GM21367 (cell line): ENCODE data around the gene INCA1.

Experiments
- ATAC-seq: cut with Tn5 transposase; IDR thresholded peaks from one replicate; pipeline ENCODE4 v1.9.1; 2021; ENCODE audit not compliant: unreplicated experiment

INCA1 gene

GRCh38 chr17:4949321-4950074, 47.8 kb downstream of the INCA1 start:
- no peak for ATAC-seq

- no peak for ATAC-seq
These were observed 48.4 kb downstream of the INCA1 start for GRCh38 chr17:4948931-4949320.

DNA sequence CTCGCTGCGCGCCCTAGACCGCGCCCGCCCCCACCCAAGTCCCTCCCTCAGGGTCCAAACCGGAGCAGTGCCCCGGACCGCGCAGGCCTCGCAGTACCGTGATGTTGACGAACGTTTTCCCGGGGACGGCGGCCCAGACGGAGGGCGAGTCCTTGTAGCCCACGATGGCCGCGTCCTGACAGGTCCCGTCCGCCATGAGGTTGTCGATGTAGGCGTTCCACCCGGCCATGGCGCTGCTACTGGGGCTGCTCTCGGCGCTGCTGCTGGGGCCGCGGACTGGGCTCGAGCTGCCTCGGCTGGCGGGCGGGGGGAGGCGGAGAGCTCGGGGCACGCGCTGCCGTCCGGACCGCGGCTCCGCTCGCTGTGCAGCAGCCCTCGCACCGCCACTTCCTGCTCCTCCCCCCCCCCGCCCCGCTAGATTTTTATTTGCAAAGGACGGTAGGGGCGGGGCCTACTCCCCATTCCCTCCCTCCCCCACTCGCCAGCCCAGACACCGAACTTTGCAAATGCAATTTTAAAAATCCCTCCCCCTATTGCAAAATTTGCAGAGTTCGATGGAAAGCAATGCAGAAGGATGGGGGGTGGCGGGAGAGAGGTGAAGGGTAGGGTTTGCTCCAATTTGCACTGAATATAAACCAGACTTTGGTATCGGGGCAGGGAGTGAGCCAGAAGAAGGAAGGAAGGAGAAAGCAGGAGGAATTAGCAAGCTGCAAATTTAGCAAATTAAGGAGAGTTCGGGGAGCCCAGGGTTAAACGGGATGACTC, 49.0 kb downstream of the INCA1 start, which contains the start of gene PFN1:
Gene PFN1 (minus strand): TSS at position 365 of the 765 bp plus-strand sequence. CDS start 136 bp downstream, at position 229.
- ATAC-seq: no peak

DNA sequence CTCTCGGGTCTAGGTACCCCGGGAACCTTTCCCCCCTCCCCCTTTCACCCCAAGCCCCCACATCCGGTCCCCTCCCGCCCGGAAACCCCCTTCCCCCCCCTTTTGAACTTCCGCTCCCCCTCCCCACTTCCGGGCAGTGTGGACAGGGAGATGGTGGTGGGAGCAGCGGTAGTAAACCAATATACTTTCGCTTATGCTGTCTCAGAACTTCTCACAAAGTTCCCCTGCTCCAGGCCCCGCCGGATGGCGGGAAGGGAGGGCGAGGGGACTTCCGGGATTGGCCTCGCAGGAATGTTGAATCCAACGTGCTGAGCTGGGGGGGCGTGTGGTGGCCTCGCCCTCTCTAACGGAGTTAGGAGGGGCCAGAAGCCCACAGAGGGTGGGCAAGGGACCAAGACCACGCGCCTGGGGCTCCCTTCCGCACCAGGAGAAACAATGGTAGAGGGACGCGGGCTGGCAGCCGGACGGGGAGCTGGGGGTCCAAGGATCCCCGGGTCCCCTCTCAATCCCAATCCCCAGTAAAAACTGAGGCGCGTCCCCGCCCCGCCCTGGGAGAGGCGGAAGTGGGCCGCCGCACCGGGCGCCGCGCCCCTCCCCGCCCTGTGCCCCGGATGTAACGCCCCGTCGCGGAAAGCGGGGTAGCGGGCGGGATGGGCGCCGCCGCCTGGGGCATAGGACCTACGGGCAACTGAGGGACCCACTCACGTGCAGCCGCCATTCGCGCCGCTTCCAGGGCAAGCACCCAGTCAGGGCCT, 49.7 kb downstream of the INCA1 start:
- ATAC-seq: no peak

GRCh38 chr17:4947010-4947410, 50.3 kb downstream of the INCA1 start:
- ATAC-seq: no peak

GRCh38 chr17:4946312-4946976, 50.9 kb downstream of the INCA1 start:
- ATAC-seq: no peak

- no peak for ATAC-seq
These were observed 51.4 kb downstream of the INCA1 start for GRCh38 chr17:4945944-4946280.

DNA sequence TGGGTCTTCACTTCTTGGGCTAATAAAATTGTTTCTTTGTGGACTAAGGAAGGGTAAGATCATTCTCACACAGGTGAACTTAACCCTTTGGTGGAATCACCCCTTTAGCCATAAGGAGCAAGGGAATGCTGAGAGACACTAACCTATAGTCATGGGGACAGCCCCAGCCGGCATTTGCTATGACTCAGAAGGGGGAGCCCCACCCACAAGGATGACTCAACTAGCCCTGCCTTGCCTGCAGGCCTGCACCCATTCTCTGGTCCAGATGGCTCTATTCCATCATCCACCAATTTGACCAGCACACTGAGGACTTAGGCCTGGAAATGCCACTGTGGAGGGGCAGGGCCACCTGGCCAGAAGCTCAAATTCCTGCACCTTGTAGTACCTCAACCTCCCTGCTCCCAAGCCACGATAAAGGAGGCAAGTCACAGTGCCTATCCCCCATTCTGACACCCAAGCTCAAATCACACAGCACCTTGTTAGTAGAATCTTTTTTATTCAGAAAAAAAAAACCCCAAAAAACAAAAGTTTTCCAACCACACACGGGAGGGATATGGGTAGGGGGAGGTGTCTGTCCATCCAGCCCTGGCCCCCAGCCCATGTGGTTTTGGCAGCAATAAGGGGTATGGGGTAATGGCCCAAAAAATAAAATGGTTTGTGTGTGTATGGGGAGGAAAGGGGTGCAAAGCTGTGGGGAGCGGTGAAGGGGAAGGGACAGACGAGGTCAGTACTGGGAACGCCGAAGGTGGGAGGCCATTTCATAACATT, 52.0 kb downstream of the INCA1 start:
- ATAC-seq: no peak

- no peak for ATAC-seq
These were observed 52.7 kb downstream of the INCA1 start for GRCh38 chr17:4944554-4945175.

- no peak for ATAC-seq
These were observed 53.2 kb downstream of the INCA1 start for GRCh38 chr17:4944163-4944553.

DNA sequence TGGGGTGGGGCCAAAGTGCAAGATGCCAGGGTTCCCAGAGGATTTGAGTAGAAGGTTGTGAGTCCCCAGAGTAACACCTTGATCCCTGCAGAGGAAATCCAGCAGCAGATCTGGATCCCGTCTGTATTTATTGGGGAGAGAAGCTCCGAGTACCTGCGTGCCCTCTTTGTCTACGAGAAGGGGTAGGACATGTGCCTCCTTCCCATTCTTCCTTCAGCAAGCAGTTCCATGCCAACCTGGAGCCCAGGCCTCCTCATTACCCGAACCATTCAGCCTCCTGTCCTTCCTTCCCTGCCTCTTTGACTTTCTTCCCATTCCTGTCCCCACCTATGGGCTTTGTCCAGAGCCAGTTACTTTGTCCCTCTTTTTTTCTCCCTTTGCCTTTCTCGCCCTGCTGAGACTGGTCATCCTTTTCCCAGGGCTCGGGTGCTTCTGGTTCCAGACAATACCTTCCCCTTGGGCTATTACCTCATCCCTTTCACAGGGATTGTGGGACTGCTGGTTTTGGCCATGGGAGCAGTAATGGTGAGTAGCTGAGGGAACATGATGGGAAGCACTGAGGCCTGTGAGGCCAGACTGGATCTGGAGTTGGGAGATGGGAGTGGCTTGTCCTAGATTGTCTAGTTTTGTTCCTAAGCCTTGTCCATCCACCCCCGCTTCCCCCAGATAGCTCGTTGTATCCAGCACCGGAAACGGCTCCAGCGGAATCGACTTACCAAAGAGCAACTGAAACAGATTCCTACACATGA, 54.4 kb downstream of the INCA1 start:
- ATAC-seq: no peak

DNA sequence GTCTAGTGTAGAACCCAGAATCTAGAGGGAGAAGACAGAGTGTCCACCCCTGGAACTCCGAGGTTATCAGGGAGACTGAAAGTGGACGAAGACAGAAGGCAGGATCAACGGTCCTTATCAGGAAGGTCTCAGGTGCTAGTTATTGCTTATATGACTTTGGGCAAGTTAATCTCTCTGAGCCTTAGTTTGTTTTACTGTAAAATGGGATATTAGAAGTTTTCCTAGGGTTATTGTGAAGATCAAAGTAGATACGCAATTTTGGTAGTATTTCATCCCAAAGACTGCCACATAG, 56.1 kb downstream of the INCA1 start:
- no peak for ATAC-seq

GRCh38 chr17:4940555-4941318, 56.6 kb downstream of the INCA1 start:
- no peak for ATAC-seq

GRCh38 chr17:4939796-4940554, 57.3 kb downstream of the INCA1 start, which contains the start of the genes RNF167 and SLC25A11:
RNF167 (plus strand) TSS chr17:4940268; CDS start chr17:4940910, 642 bp downstream.
SLC25A11 (minus strand) TSS chr17:4940046; CDS start chr17:4939910, 136 bp downstream.
- ATAC-seq: peak; percentile 55

- no peak for ATAC-seq
These were observed 57.9 kb downstream of the INCA1 start for GRCh38 chr17:4939546-4939795.

DNA sequence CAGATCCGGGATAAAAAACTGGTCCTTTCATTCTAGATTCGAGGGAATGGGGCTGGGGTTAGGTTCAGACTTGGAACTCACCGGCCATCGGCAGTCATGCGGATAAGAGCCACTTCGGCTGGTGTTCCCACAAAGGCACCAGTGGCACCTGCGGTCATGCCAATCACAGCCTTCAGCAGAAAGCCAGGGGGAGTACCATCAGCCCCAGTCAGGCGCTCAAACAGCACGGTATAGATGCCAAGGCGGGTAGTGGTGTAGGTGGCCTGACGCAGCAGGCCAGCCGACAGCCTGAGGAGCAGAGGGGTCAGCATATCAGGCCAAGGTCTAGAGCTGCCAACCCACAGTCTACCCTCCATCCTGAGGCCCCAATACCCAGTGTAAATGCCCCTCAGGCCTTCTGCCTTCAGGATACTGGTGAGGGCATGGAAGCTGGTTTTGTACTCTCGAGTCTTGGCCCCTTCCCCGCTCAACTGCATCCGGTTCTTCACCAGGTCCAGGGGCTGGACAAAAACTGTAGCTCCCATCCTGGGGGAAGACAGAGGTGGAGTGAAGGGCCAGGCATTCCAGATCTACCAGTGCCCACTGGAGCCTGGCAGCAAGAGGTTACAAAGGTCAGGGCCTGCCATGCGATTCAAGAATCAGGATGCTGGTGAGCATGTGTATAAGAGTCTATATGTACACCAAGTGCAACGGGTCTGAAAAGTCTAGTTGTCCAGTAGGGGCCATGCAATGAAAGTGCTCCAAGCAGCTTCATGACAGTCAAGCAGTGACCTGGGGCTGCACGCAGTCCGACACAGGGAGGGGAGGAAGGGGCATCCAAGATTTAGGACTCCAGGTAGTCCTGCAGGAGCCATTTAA, 58.4 kb downstream of the INCA1 start:
- no peak for ATAC-seq
